ENCODE measurements around the gene RXFP1. TPM values are rescaled to one million over a fixed set of nuclear protein-coding genes. Genes with fewer than 3 reads are reported as not detected.
"Not testable (repeated sequence)": the region's sequence is repeated elsewhere in the genome, so short reads cannot be mapped to it uniquely, and the experiment has no call there.

Gene RXFP1
- total RNA-seq, 4 donors from 2014 or later = 0.19 TPM; not detected in 3

GRCh38 chr4:158652920-158653319, 131.2 kb downstream of the RXFP1 start:
- no peak for DNase-seq (ENCODE audit: low spot score in 2 of 2)
- Histone ChIP-seq H3K27ac (no peak overlapping the region), H3K27me3 (no peaks in the 10 kb centered on the region), H3K4me1 (no peaks in the 10 kb centered on the region), H3K36me3 (no peaks in the 10 kb centered on the region), H3K4me3 (no peak overlapping the region), H3K9me3 (no peaks in the 10 kb centered on the region)
- WGBS = 12% methylated on average over 2 of the region's 2 CpGs
- TF ChIP-seq EP300 (IDR thresholded peaks at IDR 0.05) = no peak

- H3K27me3 ChIP-seq = no peaks in the 10 kb centered on the region
- H3K4me3 ChIP-seq = no peak overlapping the region
- H3K27ac ChIP-seq = no peak overlapping the region
- no peaks in the 10 kb centered on the region for H3K36me3 ChIP-seq
- no peak for DNase-seq (ENCODE audit: low spot score in 2 of 2)
- no peaks in the 10 kb centered on the region for H3K9me3 ChIP-seq
- no peaks in the 10 kb centered on the region for H3K4me1 ChIP-seq
- WGBS = 52% methylated on average over 1 of the region's 1 CpG
- TF ChIP-seq POLR2A (IDR thresholded peaks at IDR 0.05) (no peak), EP300 (IDR thresholded peaks at IDR 0.05) (no peak), POLR2AphosphoS5 (IDR thresholded peaks at IDR 0.05) (no peak), CTCF (IDR thresholded peaks at IDR 0.05) (no peak)
Observed at GRCh38 chr4:158656439-158656838, 134.8 kb downstream of the RXFP1 start.

GRCh38 chr4:158657291-158657690, 135.6 kb downstream of the RXFP1 start:
- Histone ChIP-seq H3K36me3 (no peaks in the 10 kb centered on the region), H3K27ac (no peak overlapping the region), H3K4me3 (no peak overlapping the region), H3K9me3 (no peaks in the 10 kb centered on the region), H3K4me1 (no peaks in the 10 kb centered on the region), H3K27me3 (no peaks in the 10 kb centered on the region)
- no peak for DNase-seq (ENCODE audit: low spot score in 2 of 2)
- no peak for TF ChIP-seq EP300 (IDR thresholded peaks at IDR 0.05)
- no peak for TF ChIP-seq POLR2AphosphoS5 (IDR thresholded peaks at IDR 0.05)
- 95% methylated on average over 4 of the region's 11 CpGs for WGBS

GRCh38 chr4:158663255-158663654, 141.6 kb downstream of the RXFP1 start:
- not testable (repeated sequence) for H3K4me3 ChIP-seq; H3K27me3 ChIP-seq; H3K9me3 ChIP-seq; DNase-seq (ENCODE audit: low spot score in 2 of 2); H3K36me3 ChIP-seq; H3K4me1 ChIP-seq; H3K27ac ChIP-seq
- 56% methylated on average over 4 of the region's 4 CpGs for WGBS

- DNase-seq (ENCODE audit: low spot score in 2 of 2); H3K27ac ChIP-seq; H3K4me1 ChIP-seq; H3K4me3 ChIP-seq; H3K27me3 ChIP-seq; H3K36me3 ChIP-seq; H3K9me3 ChIP-seq: not testable (repeated sequence)
- WGBS = 87% methylated on average over 8 of the region's 8 CpGs
Observed at GRCh38 chr4:158663707-158664625, 142.3 kb downstream of the RXFP1 start.

GRCh38 chr4:158664806-158665205, 143.1 kb downstream of the RXFP1 start:
- Histone ChIP-seq H3K4me1 (no peaks in the 10 kb centered on the region), H3K36me3 (no peaks in the 10 kb centered on the region), H3K9me3 (no peaks in the 10 kb centered on the region), H3K27me3 (no peaks in the 10 kb centered on the region), H3K27ac (no peak overlapping the region), H3K4me3 (no peak overlapping the region)
- TF ChIP-seq POLR2A (IDR thresholded peaks at IDR 0.05) (no peak), EP300 (IDR thresholded peaks at IDR 0.05) (no peak)
- no peak for DNase-seq (ENCODE audit: low spot score in 2 of 2)
- WGBS = 97% methylated on average over 18 of the region's 18 CpGs

- 90% methylated on average over 2 of the region's 2 CpGs for WGBS
- DNase-seq (ENCODE audit: low spot score in 2 of 2) = no peak
- no peaks in the 10 kb centered on the region for H3K27me3 ChIP-seq
- TF ChIP-seq EP300 (IDR thresholded peaks at IDR 0.05) = no peak
- TF ChIP-seq POLR2AphosphoS5 (IDR thresholded peaks at IDR 0.05) = no peak
- no peak for TF ChIP-seq POLR2A (IDR thresholded peaks at IDR 0.05)
- TF ChIP-seq CTCF (IDR thresholded peaks at IDR 0.05) = no peak
- peaks cover 11% of the 10 kb centered on the region for H3K4me1 ChIP-seq
- no peak overlapping the region for H3K27ac ChIP-seq
- no peak overlapping the region for H3K4me3 ChIP-seq
- H3K36me3 ChIP-seq = no peaks in the 10 kb centered on the region
- H3K9me3 ChIP-seq = no peaks in the 10 kb centered on the region
Observed at GRCh38 chr4:158666892-158667291, 145.2 kb downstream of the RXFP1 start.

Measured in suprapubic skin (tissue), 4 donors.